SH-SY5Y (cell line): ENCODE measurements around the gene SKAP1.

Source experiments
- GATA2 ChIP-seq: IDR thresholded peaks from 2 replicates; pipeline ENCODE4 v1.6.1; 2011; ENCODE audit warnings: mild to moderate bottlenecking, low read depth, low read length
- GATA3 ChIP-seq: IDR thresholded peaks from 2 replicates; pipeline ENCODE4 v1.6.1; 2011; ENCODE audit warnings: low read depth, mild to moderate bottlenecking, low read length, moderate library complexity

GRCh38 chr17:48175692-48176470, 254.1 kb downstream of the SKAP1 start:
- TF ChIP-seq GATA3 = no peak
- no peak for TF ChIP-seq GATA2
